ENCODE results near the gene CATSPER4. TPM values are rescaled to one million over a fixed set of nuclear protein-coding genes. Genes with fewer than 3 reads are reported as not detected.

The CATSPER4 gene
- total and polyA plus RNA-seq, 2 donors (not counting 1 experiment from before 2014, with no cell fraction given) = not detected

Other genes starting within 250 kb of the CATSPER4 start
- gene PAFAH2, start 192.5 kb upstream of the CATSPER4 start, total RNA-seq = 8.8 and 10.8 TPM in 2 replicates
- gene PAFAH2, start 192.5 kb upstream of the CATSPER4 start, polyA plus RNA-seq = 5.1 and 6.0 TPM in 2 replicates
- 0.12 TPM in 2 replicates for gene EXTL1, start 168.8 kb upstream of the CATSPER4 start, total RNA-seq
- not detected in 2 replicates for gene EXTL1, start 168.8 kb upstream of the CATSPER4 start, polyA plus RNA-seq
- not detected in 2 replicates for gene SLC30A2, start 144.5 kb upstream of the CATSPER4 start, total RNA-seq
- not detected in 2 replicates for gene SLC30A2, start 144.5 kb upstream of the CATSPER4 start, polyA plus RNA-seq
- not detected in 2 replicates for gene TRIM63, start 123.0 kb upstream of the CATSPER4 start, total RNA-seq
- gene TRIM63, start 123.0 kb upstream of the CATSPER4 start, polyA plus RNA-seq = 0.22 TPM in 1 of 2 replicates, not detected in the other
- gene PDIK1L, start 78.8 kb upstream of the CATSPER4 start, total RNA-seq = 15.2 and 17.3 TPM in 2 replicates
- 1.3 and 2.0 TPM in 2 replicates for gene PDIK1L, start 78.8 kb upstream of the CATSPER4 start, polyA plus RNA-seq
- not detected in 2 replicates for gene FAM110D, start 31.5 kb upstream of the CATSPER4 start, total RNA-seq
- gene FAM110D, start 31.5 kb upstream of the CATSPER4 start, polyA plus RNA-seq = not detected in 2 replicates
- not detected in 2 replicates for gene C1orf232, start 21.6 kb upstream of the CATSPER4 start, total RNA-seq
- not detected in 2 replicates for gene C1orf232, start 21.6 kb upstream of the CATSPER4 start, polyA plus RNA-seq
- 10.7 and 13.5 TPM in 2 replicates for gene ZNF593, start 20.7 kb upstream of the CATSPER4 start, total RNA-seq
- 60.0 and 61.9 TPM in 2 replicates for gene ZNF593, start 20.7 kb upstream of the CATSPER4 start, polyA plus RNA-seq
- not detected in 2 replicates for gene ZNF593OS, start 18.8 kb upstream of the CATSPER4 start, total RNA-seq
- gene ZNF593OS, start 18.8 kb upstream of the CATSPER4 start, polyA plus RNA-seq = 0.09 TPM in 1 of 2 replicates, not detected in the other
- 3.7 and 4.7 TPM in 2 replicates for gene CNKSR1, start 13.1 kb upstream of the CATSPER4 start, total RNA-seq
- gene CNKSR1, start 13.1 kb upstream of the CATSPER4 start, polyA plus RNA-seq = 5.8 and 8.8 TPM in 2 replicates
- gene CEP85, start 43.6 kb downstream of the CATSPER4 start, total RNA-seq = 16.2 and 16.9 TPM in 2 replicates
- 16.1 and 16.3 TPM in 2 replicates for gene CEP85, start 43.6 kb downstream of the CATSPER4 start, polyA plus RNA-seq
- 230 and 232 TPM in 2 replicates for gene SH3BGRL3, start 89.5 kb downstream of the CATSPER4 start, total RNA-seq
- 86.7 and 150 TPM in 2 replicates for gene SH3BGRL3, start 89.5 kb downstream of the CATSPER4 start, polyA plus RNA-seq
- gene UBXN11, start 116.0 kb downstream of the CATSPER4 start, total RNA-seq = 81.4 and 83.8 TPM in 2 replicates
- 66.2 and 68.0 TPM in 2 replicates for gene UBXN11, start 116.0 kb downstream of the CATSPER4 start, polyA plus RNA-seq
- 1,072 and 1,116 TPM in 2 replicates for gene CD52, start 127.4 kb downstream of the CATSPER4 start, total RNA-seq
- 1,095 and 1,597 TPM in 2 replicates for gene CD52, start 127.4 kb downstream of the CATSPER4 start, polyA plus RNA-seq
- 1.8 and 3.3 TPM in 2 replicates for gene CRYBG2, start 163.5 kb downstream of the CATSPER4 start, total RNA-seq
- gene CRYBG2, start 163.5 kb downstream of the CATSPER4 start, polyA plus RNA-seq = 1.9 and 5.3 TPM in 2 replicates
- 0.67 TPM in 1 of 2 replicates, not detected in the other for gene ZNF683, start 182.1 kb downstream of the CATSPER4 start, total RNA-seq
- gene ZNF683, start 182.1 kb downstream of the CATSPER4 start, polyA plus RNA-seq = 0.45 and 0.46 TPM in 2 replicates
- gene LIN28A, start 220.2 kb downstream of the CATSPER4 start, total RNA-seq = not detected in 2 replicates
- not detected in 2 replicates for gene LIN28A, start 220.2 kb downstream of the CATSPER4 start, polyA plus RNA-seq
- 54.2 and 61.7 TPM in 2 replicates for gene DHDDS, start 241.7 kb downstream of the CATSPER4 start, total RNA-seq
- 20.4 and 21.9 TPM in 2 replicates for gene DHDDS, start 241.7 kb downstream of the CATSPER4 start, polyA plus RNA-seq

Data from B cell (primary cell).